ENCODE measurements around the gene RAPGEF2.
"Not testable (repeated sequence)": the region's sequence is repeated elsewhere in the genome, so short reads cannot be mapped to it uniquely, and the experiment has no call there.

- not testable (repeated sequence) for TF ChIP-seq ZNF274 (IDR thresholded peaks at IDR 0.05; ENCODE audit: low read depth, low read length); YY1 (IDR thresholded peaks at IDR 0.05; ENCODE audit: insufficient read depth, insufficient read length)
Observed at GRCh38 chr4:159251580-159251979, 148.7 kb downstream of the RAPGEF2 start.
